ENCODE results near the gene KLHL6. TPM values are rescaled to one million over a fixed set of nuclear protein-coding genes. Genes with fewer than 3 reads are reported as not detected.

KLHL6 gene
- total RNA-seq, 1 experiment from 2014 or later = not detected

DNA sequence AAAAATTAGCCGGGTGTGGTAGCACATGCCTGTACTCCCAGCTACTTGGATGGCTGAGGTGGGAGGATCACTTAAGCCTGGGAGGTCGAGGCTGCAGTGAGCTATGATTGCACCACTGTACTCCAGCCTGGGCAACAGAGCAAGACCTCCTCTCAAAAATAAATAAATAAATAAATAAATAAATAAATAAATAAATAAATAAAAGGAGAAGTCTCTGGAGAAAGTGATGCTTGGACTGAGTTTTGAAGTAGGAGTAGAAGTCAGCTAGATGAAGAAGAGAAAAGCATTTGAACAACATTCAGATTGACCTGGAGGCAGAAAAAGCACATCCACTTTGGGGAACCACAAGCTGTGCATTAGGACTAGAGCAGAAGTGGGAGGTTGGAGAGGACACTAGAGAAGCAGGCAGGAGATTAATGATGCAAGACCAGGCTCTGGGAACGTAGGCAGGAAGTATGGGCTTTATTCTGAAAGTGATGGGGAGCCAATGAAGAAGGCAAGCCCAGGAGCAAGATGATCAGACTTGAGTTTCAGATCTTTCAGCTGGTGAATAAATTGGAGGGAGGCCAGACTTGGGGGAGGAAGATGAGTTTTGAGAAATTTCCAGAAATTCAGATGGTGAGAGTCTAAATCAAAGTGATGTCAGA lies 48.7 kb downstream of the KLHL6 start:
- Histone ChIP-seq H3K56ac (ENCODE audit: insufficient read length, low read depth, low read length) (no peak overlapping the region), H2BK12ac (ENCODE audit: insufficient read length, low read depth, low read length) (no peak overlapping the region), H3K27me3 (ENCODE audit: insufficient read depth, low read length) (no peaks in the 10 kb centered on the region), H2BK15ac (ENCODE audit: low read depth, low read length) (no peak overlapping the region), H3K4me1 (ENCODE audit: insufficient read depth, low read length) (no peaks in the 10 kb centered on the region), H3K4ac (ENCODE audit: low read depth, low read length) (no peak overlapping the region), H3K14ac (ENCODE audit: insufficient read depth, low read length) (no peak overlapping the region), H4K8ac (replicated peaks; ENCODE audit: insufficient read length, low read depth, low read length) (no peak overlapping the region), H3K18ac (ENCODE audit: insufficient read length, low read depth, low read length) (no peak overlapping the region), H3K23ac (ENCODE audit: insufficient read length, low read depth, low read length) (no peak overlapping the region), H3T11ph (ENCODE audit: low read length) (no peak overlapping the region), H2AK5ac (ENCODE audit: insufficient read length, low read length) (no peak overlapping the region), H3K9me3 (ENCODE audit: control insufficient read depth, low read depth, low read length) (no peaks in the 10 kb centered on the region), H4K20me1 (ENCODE audit: control insufficient read depth, insufficient read depth, insufficient read length) (no peaks in the 10 kb centered on the region), H3K9ac (ENCODE audit: extremely low read depth, insufficient read length, low read length) (no peak overlapping the region), H2AFZ (ENCODE audit: low read length) (no peak overlapping the region), H3K27ac (ENCODE audit: insufficient read length, low read depth, low read length) (no peak overlapping the region), H3K4me2 (ENCODE audit: insufficient read depth, insufficient read length, low read length) (no peak overlapping the region), H3K79me1 (ENCODE audit: insufficient read depth, low read depth, low read length, poor library complexity, severe bottlenecking) (no peaks in the 10 kb centered on the region), H3K23me2 (ENCODE audit: insufficient read length, low read depth, low read length, poor library complexity, severe bottlenecking) (no peaks in the 10 kb centered on the region), H2BK5ac (ENCODE audit: insufficient read length, low read length) (no peak overlapping the region), H4K91ac (ENCODE audit: insufficient read length, low read depth, low read length) (no peak overlapping the region), H3K79me2 (ENCODE audit: insufficient read depth, low read length) (no peaks in the 10 kb centered on the region), H4K5ac (ENCODE audit: insufficient read length, low read depth, low read length) (no peak overlapping the region), H2BK120ac (ENCODE audit: low read depth, low read length, poor library complexity, severe bottlenecking) (no peak overlapping the region), H2BK20ac (ENCODE audit: low read depth, low read length, poor library complexity, severe bottlenecking) (no peak overlapping the region)
- H3K36me3 Mint-ChIP-seq (ENCODE audit: insufficient read depth in 1 of 3, low read depth in 3 of 3) = no peaks in the 10 kb centered on the region
- H3K4me3 Mint-ChIP-seq = no peak overlapping the region
- no peaks in the 10 kb centered on the region for H3K4me1 Mint-ChIP-seq
- TF ChIP-seq, protein P1, sequence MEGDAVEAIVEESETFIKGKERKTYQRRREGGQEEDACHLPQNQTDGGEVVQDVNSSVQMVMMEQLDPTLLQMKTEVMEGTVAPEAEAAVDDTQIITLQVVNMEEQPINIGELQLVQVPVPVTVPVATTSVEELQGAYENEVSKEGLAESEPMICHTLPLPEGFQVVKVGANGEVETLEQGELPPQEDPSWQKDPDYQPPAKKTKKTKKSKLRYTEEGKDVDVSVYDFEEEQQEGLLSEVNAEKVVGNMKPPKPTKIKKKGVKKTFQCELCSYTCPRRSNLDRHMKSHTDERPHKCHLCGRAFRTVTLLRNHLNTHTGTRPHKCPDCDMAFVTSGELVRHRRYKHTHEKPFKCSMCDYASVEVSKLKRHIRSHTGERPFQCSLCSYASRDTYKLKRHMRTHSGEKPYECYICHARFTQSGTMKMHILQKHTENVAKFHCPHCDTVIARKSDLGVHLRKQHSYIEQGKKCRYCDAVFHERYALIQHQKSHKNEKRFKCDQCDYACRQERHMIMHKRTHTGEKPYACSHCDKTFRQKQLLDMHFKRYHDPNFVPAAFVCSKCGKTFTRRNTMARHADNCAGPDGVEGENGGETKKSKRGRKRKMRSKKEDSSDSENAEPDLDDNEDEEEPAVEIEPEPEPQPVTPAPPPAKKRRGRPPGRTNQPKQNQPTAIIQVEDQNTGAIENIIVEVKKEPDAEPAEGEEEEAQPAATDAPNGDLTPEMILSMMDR (conservative IDR thresholded peaks at IDR 0.05) = no peak
- H3K27me3 Mint-ChIP-seq (ENCODE audit: low read depth) = no peaks in the 10 kb centered on the region
- WGBS (ENCODE audit: extremely low coverage, insufficient read length, low lambda C conversion rate) = no CpG with 5 or more reads among the region's 3 CpGs
- no peaks in the 10 kb centered on the region for H3K9me3 Mint-ChIP-seq
- no peak for DNase-seq
- peak overlapping the region in 1 of 3 experiments; percentile 54; a peak in 1 of 7 replicates for H3K27ac Mint-ChIP-seq

Data from H9 (cell line).